Suppressor macrophage treated with lipopolysaccharide for 1 hour (primary cell): Measurements from ENCODE around the gene KERA.
"Not testable (repeated sequence)": the region's sequence is repeated elsewhere in the genome, so short reads cannot be mapped to it uniquely, and the experiment has no call there.

Experiments used
- DNase-seq, 3 donors: peaks; one replicate each; pipeline ENCODE4 v3.0.0-alpha.2; 2020 to 2022

KERA gene, protein sequence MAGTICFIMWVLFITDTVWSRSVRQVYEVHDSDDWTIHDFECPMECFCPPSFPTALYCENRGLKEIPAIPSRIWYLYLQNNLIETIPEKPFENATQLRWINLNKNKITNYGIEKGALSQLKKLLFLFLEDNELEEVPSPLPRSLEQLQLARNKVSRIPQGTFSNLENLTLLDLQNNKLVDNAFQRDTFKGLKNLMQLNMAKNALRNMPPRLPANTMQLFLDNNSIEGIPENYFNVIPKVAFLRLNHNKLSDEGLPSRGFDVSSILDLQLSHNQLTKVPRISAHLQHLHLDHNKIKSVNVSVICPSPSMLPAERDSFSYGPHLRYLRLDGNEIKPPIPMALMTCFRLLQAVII

DNA sequence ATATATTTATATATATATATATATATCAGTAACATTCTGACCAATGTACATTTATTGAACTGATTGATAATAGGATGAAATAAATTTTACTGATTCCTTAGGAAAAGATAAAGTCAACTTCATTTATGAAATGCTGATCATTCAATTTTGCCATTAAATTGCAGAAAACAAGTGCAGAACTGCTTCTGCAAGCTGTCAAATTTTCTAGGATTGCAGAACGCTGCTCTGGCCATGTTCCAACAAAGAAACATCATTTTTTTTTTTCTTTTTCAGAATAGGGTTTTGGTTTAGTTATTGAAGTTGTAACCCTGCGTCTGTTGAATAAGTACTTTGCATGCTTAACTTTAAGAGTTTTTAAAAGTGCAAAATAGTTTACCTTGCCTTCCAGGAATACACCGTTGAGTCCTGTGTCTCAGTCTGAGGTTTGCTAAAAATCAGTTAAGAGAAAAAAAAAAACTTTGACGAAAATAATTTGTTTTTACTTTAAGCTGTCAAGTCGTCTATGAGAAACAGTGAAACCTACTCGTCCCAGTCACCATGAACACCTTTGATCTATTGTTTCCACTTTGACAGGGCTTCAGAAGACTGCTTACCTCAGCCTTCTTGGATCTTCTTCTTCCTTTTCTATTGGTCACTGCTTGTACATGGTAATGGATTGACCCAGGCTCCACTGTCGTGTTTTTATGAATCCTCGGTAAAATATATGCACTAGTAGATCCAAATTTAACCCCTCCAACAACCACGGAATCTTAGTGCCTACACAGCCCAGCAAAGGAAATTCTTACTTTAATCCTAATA is at the start of gene KERA:
TSS of gene KERA (minus strand) at position 657 of the 798 bp plus-strand sequence. CDS start 1,743 bp downstream, outside the sequence.
- DNase-seq: no peak

DNA sequence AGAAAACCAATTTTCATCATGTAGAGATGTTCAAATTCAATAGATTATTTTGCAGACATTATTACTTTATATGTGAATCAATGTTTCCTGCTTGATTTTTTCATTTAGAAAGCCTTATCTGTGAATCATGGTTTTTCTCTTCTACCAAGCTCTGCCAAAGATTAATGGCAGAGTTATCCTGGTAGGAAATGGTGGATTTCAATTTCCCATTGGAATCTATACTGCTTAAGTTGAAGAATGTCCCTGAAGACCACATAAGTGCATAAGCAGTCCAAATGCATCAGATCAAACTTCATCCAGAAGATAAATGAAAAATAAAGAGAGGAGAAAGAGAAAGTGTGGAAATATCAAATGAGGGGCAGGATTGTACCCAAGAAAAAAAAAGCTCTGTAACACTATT is 48.5 kb upstream of the KERA start:
- DNase-seq: no peak

DNA sequence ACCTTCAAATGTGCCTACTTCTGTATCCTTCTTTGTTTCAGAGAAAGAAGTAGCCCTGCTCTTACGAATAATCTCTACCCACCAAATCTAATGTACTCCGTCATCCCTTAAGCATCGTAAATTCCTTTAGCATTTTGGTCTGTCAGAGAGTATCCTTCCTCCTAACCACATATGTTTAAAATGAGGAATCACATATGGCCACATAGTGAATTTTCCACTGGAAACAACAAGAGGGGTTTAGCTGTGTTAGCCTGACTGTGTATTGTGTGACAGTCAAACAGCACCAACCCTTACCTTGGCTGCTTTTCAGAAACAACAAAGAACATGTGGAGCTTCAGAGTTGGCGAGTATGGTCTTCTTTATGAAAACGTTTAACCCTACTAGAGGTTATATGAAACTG is 48.0 kb upstream of the KERA start:
- DNase-seq: no peak

GRCh38 chr12:91104812-91105466 is 47.1 kb upstream of the KERA start:
- DNase-seq: no peak

DNA sequence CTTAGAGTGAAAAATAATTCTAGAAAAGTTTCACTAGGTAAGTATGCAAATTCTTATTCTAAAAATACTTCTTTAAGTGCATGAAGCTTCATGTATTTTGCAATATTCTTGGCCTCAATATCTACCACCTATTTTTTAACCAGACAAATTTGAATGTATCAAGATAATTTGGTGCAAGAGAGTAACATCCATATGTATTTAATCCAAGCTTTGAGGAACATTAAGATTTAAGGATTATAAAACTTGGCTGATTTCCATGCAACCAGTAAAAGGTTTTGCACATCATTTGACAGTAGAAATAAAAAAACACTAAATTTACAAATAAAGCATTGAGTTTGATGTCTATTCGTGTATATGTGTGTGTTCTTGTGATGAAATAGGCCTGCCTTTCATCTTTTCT is 45.8 kb upstream of the KERA start:
- no peak for DNase-seq

DNA sequence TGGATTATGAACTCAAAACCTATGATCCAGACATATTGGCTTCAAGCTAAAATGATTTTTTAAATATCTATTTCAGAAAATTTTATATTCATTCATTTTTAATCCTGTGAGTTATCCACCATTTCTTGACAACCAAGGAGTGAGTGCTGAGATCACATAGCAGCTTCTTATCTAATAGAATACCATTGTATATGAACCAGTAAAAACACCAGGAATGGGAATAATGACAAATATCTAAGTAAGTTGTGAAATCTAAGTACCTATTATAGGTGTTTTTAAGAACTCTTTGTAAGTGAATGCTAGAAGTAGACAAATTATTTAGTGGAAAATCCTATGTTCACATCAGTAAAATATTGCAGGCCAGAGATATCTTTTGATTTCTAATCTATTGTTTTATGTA is 45.3 kb upstream of the KERA start:
- no peak for DNase-seq

- DNase-seq: no peak
Observed at GRCh38 chr12:91100906-91101305, 43.1 kb upstream of the KERA start.

DNA sequence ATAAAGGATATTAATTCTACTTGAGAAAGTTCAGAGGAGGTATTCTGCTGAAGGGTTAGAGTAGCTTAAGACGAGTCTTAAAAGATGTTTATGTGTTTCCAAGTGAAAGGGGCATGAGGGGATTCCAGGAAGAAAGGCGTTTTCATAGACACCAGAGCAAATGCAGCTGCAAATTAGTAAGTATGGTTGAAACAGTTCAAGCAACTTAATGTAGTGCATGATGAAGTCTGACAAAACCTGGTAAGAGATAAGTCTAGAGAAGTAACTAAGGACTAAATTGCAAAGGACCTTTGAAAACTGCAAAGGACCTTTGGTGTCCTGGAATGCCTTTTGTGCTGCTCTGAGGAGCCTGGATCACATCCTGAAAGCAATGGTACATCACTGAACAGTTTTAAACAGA is 42.0 kb upstream of the KERA start:
- DNase-seq: no peak

DNA sequence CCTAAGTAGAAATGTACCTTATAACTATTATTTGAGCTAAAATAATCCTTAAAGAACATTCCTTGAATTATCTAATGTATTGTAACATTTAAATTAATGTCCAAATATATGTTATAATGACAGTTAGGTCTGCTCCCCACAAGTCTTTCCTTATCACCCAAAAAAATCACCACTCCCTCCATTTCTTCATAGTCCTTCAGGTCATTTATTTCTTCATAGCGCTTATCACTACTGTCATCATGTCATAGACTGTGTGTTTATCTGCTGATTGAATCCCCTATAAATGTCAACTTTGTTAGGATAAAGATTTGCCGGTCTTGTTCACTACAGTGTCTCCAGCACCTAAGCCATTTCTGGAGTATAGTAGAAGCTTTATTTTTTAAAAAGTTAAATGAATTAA is 41.5 kb upstream of the KERA start:
- no peak for DNase-seq

GRCh38 chr12:91098941-91099340 is 41.1 kb upstream of the KERA start:
- DNase-seq: no peak

DNA sequence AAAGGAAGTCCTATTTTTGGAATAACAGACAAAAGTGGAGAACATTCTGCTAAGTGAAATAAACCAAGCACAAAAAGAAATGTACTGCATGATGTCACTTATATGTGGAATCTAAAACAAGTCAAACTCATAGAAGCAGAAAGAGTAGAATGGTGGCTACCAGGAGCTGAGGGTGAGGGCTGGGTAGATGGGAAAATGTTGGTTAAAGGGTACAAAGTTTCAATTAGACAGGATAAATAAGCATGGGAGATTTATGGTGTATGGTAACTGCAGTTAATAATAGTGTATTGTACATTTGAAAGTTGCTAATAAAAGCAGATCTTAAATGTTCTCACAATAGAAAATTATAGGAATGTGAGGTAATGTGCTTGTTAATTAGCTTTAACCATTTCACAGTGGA is 40.6 kb upstream of the KERA start:
- no peak for DNase-seq

GRCh38 chr12:91094957-91095356 is 37.1 kb upstream of the KERA start:
- DNase-seq: no peak

GRCh38 chr12:91094032-91094662 is 36.3 kb upstream of the KERA start:
- no peak for DNase-seq

- no peak for DNase-seq
Observed at GRCh38 chr12:91093341-91093740, 35.5 kb upstream of the KERA start.

- DNase-seq: no peak
Observed at GRCh38 chr12:91091916-91092715, 34.3 kb upstream of the KERA start.

DNA sequence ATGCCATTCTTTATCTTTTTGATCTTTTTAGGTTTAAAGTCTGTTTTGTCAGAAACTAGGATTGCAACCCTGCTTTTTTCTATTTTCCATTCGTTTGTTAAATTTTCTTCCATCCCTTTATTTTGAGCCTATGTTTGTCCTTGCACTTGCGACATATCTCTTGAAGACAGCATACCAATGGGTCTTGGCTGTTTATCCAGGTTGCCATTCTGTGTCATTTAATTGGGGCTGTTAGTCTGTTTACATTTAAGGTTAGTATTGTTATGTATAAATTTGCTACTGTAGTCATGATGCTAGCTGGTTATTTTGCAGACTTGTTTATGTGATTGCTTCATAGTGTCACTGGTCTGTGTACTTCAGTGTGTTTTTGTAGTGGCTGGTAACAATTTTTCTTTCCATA is 32.1 kb upstream of the KERA start:
- DNase-seq: not testable (repeated sequence)

GRCh38 chr12:91080041-91080440 is 22.2 kb upstream of the KERA start:
- no peak for DNase-seq

GRCh38 chr12:91078501-91078900 is 20.7 kb upstream of the KERA start:
- DNase-seq: no peak

- no peak for DNase-seq
Observed at GRCh38 chr12:91077228-91077954, 19.6 kb upstream of the KERA start.

DNA sequence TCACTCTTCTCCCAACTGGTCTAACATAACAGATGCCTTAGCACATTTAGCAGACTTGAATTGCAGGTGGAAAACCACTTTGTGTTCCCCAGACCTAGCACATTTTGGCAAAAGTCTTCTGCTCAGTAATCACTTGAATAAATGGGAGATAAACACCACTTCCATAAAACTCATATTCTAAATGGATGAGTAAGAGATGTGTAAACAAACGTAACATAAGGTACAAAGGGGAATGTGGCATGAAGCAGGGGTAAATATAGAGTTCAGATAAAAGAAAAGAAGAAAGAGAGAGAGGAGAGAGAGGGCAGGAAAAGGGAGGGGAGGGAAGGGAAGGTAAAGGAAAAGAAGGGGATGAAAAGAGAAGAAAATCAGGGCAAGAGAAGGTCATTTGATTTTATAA is 17.0 kb upstream of the KERA start:
- no peak for DNase-seq

GRCh38 chr12:91074154-91074709 is 16.4 kb upstream of the KERA start:
- DNase-seq: no peak
